GM21447 (cell line): ENCODE measurements around the gene DDX11.
"Not testable (repeated sequence)": the region's sequence is repeated elsewhere in the genome, so short reads cannot be mapped to it uniquely, and the experiment has no call there.

Experiments used
- ATAC-seq: cut with Tn5 transposase; IDR thresholded peaks from one replicate; pipeline ENCODE4 v1.9.1; 2021; ENCODE audit not compliant: unreplicated experiment

The DDX11 gene

GRCh38 chr12:31073527-31074332, at the start of gene DDX11:
DDX11 (plus strand) TSS chr12:31073860; CDS start chr12:31078394, 4,534 bp downstream.
- peak; percentile 94 for ATAC-seq

DNA sequence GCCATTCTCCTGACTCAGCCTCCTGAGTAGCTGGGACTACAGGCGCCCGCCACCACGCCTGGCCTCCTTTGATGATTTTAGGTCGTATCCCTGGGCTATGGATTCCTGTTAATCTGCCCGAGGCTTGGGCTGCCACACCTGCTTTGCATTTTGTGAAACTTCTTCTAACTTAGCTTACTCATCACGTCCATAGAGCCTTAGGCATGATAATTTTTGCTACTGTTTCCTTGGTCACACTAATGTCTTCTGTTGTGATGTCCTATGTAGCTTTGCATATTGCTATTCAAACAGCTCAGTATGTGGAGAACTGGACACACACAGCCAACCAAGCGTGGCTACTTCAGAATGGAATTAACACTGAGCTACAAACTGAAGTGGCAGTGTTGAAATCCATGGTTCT, 47.5 kb upstream of the DDX11 start:
- ATAC-seq, result no peak

GRCh38 chr12:31027006-31027405, 46.7 kb upstream of the DDX11 start:
- not testable (repeated sequence) for ATAC-seq

DNA sequence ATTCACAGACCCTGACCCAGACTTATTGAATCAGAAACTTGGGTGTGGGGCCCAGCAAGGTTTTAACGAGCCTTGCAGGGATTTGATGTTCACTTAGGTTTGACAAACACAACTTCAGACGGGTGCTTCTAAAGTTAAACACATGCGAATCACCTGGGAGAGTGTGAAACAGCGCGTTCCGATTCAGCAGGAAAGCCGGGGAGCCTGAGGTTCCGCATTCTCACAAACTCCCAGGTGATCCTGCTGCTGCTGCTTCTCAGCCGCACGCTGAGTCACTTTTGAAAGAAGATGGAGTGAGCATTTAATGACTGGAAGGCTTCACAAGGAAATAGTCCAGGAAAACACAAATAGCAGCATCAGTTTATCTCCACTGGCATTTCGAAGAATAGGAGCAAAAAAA, 44.2 kb upstream of the DDX11 start:
- ATAC-seq, result no peak

GRCh38 chr12:31029916-31030562, 43.6 kb upstream of the DDX11 start:
- ATAC-seq, result no peak

- no peak for ATAC-seq
Observed at GRCh38 chr12:31031951-31032335, 41.7 kb upstream of the DDX11 start.

- no peak for ATAC-seq
Observed at GRCh38 chr12:31033146-31033545, 40.5 kb upstream of the DDX11 start.

DNA sequence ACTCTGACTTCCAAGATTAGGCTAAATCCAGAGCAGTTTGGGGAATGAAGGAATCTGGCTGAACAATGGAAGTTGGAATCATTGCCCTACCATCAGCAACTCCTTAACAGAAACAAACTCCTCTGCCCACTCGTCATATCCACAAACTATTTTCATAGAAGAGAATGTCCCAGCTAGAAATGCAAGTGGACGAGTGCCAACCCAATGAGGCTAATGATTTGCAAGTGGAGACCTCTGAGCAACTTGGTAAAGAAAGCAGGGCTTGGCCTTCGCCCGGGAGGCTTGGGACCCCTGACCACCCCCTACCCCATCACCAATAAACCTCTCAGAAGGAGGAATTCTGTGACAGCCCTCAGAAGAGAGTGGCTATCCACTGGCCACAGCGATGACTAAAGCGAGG, 40.0 kb upstream of the DDX11 start:
- no peak for ATAC-seq

DNA sequence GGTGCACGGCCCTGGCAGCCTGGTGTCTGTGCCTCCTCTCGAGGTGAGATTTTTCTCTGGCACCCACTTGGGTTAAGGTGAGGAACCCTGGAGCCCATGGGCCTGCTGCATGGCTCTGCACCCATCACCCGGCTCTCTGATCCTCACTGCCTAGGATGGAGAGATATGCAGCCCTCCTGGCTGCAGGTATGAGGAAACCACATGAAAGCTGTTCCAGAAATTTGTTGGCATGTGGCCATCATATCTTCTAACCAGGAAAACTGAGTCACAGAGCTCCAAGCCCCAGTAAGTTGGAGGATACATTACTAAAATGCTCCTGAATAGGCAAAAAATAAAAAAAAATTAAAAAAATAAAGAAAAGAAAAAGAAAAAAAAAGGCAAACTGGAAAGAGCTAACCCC, 39.3 kb upstream of the DDX11 start:
- no peak for ATAC-seq

- ATAC-seq, result no peak
Observed at GRCh38 chr12:31035226-31035625, 38.4 kb upstream of the DDX11 start.

DNA sequence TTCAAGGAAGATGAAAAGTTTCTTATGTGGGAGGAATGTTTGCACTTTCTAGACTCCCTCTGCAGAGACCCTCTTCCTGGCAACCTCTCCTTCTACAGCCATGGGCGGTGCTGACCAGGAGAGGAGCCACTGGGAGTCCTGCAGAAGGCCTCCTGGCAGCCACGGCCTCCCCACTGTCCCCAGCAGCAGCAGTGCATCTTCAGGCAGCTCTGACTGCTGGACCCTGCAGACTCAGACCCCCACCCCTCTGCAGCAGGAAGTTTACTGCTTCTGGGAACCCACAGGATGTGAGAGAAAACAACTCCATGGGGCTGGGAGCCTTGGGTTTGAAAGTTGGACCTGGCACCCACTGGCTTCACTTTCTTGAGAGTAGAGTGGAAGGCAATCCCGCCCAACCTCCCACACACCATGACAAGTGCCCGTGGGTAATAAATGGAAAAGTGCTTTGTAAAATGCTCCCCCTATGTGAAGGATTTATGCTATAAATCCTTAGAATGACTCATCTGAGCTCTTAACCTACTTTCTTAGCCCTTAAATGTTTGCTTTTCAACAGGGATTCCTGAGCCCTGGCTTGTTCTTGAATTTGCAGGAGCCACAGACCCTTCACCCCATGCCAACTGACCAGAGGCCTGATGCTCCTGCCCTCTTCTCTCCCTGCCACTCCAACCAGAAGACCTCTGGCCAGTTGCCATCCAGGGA, 37.5 kb upstream of the DDX11 start:
- no peak for ATAC-seq

GRCh38 chr12:31037028-31037427, 36.6 kb upstream of the DDX11 start:
- ATAC-seq, result no peak

- no peak for ATAC-seq
Observed at GRCh38 chr12:31037931-31038330, 35.7 kb upstream of the DDX11 start.

GRCh38 chr12:31041033-31041564, 32.6 kb upstream of the DDX11 start:
- ATAC-seq, result no peak

DNA sequence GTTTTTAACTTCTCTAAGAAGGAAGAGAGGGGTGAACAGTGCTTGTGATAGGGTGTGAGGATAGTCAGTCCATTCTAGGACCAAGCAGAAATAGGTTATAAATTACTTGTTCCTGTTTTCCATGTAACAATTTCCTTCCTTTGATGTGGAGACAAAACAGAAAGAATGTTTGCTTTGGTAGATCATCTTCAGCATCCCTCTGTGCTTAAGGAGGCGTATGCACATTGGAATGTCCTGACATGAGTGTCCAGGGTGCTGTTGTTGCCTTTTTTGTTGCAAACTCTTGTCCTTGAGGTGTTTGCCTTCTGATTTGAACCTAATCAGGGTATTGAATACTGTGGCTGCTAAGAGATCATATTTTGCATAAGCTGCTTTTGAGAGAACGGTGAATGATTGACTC, 23.5 kb upstream of the DDX11 start:
- ATAC-seq, result not testable (repeated sequence)

DNA sequence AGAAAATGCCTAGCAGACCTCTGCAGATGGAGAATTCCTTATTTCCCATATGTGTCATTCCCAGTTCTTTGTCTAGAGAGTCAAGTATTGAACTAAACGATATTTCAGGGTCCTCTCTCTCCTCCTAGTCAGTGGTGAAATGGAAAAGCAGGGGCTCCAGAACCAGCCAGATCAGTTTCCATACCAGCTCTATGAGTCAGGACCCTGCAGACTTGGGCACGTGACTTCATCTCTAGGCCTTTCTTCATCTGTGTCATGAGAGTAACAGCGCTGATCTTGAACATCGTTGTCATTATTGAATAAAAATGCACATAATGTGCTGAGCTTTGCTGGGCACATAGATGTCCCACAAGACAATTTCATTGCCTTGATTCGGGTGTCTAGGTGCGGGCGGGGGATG, 23.1 kb upstream of the DDX11 start:
- not testable (repeated sequence) for ATAC-seq

- peak; percentile 68 for ATAC-seq
Observed at GRCh38 chr12:31051692-31052091, 22.0 kb upstream of the DDX11 start.

DNA sequence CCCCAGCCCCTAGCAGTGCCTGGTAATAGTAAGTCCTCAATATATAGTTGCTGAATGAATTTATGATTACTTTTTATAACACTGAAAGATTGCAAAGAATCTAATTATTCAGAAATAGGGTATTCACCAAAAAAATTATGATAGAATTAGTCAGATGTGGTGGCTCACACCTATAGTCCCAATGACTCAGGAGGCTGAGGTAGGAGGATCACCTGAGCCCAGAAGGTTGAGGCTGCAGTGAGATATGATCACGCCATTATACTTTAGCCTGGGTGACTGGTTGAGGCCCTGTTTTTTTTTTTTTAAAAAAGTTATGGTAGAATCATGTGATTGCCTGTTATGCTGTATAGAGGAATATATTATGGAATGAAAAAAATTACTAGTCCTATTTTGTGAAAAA, 21.5 kb upstream of the DDX11 start:
- peak; percentile 20 for ATAC-seq

DNA sequence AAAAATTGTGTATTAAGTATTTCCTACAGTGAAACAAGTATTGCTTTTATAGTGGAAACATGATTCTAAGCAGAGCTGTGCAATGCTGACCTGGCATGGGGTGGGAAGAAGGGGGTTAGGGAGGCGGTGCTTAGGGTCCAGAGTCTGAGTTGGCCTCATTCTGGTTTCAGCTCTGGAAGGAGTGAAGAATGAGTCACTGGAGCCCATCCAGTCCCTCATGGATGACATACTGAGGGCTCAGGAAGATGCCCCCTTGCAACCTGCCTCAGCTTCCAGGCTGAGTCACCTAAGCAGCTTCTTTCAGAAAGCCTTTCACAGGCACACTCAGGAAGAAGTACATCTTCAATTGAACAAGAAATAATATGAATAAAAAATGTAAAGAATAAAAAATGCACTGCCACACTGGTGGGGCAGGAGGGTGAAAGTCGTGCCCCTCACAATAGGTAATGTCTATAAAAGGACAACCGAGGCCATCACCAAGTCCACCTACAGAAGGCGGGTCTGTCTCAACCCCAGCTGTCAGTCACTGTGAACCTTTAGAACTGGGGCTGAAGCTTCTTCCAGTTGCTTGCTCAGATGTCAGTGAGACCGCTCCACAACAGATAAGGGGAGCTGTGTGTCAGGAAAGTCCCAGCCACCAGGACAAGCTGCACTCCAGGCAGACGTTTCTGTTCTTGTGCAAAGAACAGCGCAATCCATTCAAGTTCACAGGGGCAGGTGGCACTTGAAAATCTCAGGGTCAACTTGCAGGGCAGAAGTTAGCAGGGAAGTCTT, 20.8 kb upstream of the DDX11 start:
- not testable (repeated sequence) for ATAC-seq

- ATAC-seq, result not testable (repeated sequence)
Observed at GRCh38 chr12:31053944-31054343, 19.7 kb upstream of the DDX11 start.

- ATAC-seq, result no peak
Observed at GRCh38 chr12:31057671-31058070, 16.0 kb upstream of the DDX11 start.
